Endometrial microvascular endothelial cells (primary cell): ENCODE measurements around the gene CNTN3. TPM values are rescaled to one million over a fixed set of nuclear protein-coding genes. Genes with fewer than 3 reads are reported as not detected.

Experiments used
- in situ Hi-C: cut with HindIII; loops from 2 replicates; pipeline ENCODE4 v1.10.0; 2017; ENCODE audit warnings: low sequenced_read_pairs, low pct_unique_long_range_greater_than_20kb; ENCODE audit errors: inconsistent ontology term
- total RNA-seq: library from RNA; depleted of rRNA; stranded (reverse); fragments of >200 nt; gene quantifications from one replicate; pipeline ENCODE4 v1.2.3, GENCODE V29; 2015; ENCODE audit errors: inconsistent ontology term

The CNTN3 gene
- total RNA-seq, 1 donor from 2014 or later = not detected

GRCh38 chr3:74613521-74614106 is 845 bp downstream of the CNTN3 start:
- in situ Hi-C loops = no loop called here

GRCh38 chr3:74613060-74613459 is 1.4 kb downstream of the CNTN3 start:
- in situ Hi-C loops = no loop called here

DNA sequence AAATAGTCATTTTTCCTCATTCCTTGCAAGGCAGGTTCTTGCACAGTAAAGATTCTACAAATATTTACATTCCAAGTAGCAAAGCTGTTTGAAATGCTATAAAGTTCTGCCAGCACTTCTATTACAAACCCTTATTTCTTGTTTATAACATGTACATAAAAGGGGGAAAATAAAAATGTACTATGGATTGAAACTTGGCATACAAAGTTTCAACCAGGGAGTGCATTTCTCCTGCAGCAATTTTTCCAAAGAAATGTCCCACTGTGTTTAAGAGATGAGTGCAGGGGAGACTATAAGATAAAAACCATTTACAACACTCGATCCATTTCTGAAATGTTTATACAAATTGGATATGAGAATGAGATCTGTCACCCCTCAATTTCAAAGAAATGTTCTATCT is 3.3 kb downstream of the CNTN3 start:
- in situ Hi-C loops = no loop called here

GRCh38 chr3:74607803-74608202 is 6.7 kb downstream of the CNTN3 start:
- in situ Hi-C loops = no loop called here

DNA sequence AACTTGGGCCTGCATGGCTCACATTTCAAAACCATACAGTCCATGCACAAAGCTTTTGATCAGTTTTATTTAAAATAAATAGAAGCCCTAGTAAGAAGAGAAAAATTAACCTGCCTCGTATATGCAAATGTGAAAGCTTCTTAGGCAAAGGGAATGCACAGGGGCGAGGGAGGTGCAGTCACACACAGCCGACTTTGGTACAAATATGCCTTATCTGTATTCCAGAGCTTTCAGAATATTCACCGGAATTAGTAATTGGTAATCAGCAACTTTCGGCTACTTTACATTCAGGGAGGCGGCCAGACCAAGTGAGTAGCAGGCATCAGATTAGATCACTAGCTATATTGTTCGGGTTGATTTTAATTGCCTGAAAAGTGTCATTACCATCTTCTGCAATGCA is 7.5 kb downstream of the CNTN3 start:
- in situ Hi-C loops = no loop called here

- in situ Hi-C loops = no loop called here
Measured at GRCh38 chr3:74605437-74605836, 9.0 kb downstream of the CNTN3 start.

DNA sequence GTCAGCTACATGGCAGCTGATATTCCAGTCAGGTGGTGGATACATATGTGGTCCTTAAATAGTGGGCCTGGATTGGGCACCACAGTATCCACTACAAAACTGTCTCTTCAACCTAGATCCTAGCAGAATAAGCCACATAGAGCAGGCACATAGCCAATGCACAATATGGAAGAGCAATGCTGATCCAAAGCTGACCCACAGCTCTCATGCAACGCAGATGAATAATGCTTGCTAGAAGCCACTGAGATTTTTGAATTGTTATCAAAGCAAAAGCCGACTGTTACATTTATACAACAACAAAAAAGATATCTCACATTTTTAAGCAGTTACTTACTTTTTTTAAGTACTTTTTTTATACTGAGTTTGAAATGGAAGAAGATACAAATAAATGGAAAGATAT is 11.2 kb downstream of the CNTN3 start:
- in situ Hi-C loops = no loop called here

DNA sequence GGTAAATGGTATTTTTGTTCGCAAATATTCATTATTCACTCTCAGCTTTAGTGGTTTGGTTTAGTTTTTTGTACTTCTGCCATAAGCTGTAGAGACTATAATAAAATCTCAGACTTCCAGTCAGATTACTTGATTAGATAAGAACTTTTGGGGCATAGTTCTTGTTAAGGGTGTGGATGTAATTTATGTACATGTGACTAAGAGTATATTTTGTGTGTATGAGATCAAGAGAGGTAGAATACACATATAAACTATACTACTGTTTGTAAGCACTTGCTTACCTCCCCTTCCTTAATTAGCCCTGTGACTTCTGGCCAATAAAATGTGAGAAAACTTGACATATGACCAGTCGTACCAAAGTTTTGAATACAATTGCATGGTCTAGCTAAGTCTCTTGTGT is 12.0 kb downstream of the CNTN3 start:
- in situ Hi-C loops = no loop called here

DNA sequence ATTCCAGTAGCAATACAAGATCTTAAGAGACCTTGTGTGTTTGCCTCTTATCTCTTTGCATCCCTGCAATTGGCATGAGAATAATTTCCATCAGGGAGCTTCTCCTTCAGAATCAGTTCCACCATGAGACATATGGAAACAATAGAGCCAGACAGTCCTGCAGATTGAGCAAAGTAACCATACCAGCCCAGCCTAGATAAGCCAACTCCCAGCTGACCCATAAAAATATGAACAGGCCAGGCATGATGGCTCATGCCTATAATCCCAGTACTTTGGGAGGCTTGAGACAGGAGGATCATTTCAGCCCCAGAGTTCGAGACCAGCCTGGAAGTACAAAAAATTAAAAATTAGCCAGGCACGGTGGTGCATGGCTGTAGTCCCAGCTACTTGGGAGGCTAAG is 12.7 kb downstream of the CNTN3 start:
- in situ Hi-C loops = no loop called here

- in situ Hi-C loops = no loop called here
Measured at GRCh38 chr3:74599564-74599963, 14.9 kb downstream of the CNTN3 start.

GRCh38 chr3:74593152-74593551 is 21.3 kb downstream of the CNTN3 start:
- in situ Hi-C loops = no loop called here

- in situ Hi-C loops = no loop called here
Measured at GRCh38 chr3:74592359-74592758, 22.1 kb downstream of the CNTN3 start.

- in situ Hi-C loops = no loop called here
Measured at GRCh38 chr3:74591946-74592345, 22.5 kb downstream of the CNTN3 start.

DNA sequence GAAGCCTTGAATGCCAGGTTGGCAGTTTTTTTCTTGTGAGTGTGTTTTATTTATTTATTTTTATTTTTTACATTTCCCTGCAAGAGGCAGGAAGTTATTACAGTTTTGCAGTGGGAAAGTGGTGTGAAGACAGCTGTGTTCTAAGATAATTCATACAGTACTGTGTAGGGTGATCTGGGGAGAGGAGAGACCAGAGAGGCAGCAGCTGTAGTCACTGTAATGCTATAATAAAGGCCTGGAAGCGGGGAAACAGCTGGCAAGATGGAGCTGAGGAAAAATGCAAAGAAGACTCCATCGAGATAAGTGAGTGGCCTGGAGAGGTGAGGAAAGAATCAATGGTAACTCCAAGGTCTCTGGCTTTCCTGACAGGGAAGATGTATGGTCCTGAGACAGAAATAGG is 23.1 kb downstream of the CNTN3 start:
- in situ Hi-C loops = no loop called here

- in situ Hi-C loops = no loop called here
Measured at GRCh38 chr3:74590620-74591262, 23.7 kb downstream of the CNTN3 start.

GRCh38 chr3:74584782-74585181 is 29.7 kb downstream of the CNTN3 start:
- in situ Hi-C loops = no loop called here

DNA sequence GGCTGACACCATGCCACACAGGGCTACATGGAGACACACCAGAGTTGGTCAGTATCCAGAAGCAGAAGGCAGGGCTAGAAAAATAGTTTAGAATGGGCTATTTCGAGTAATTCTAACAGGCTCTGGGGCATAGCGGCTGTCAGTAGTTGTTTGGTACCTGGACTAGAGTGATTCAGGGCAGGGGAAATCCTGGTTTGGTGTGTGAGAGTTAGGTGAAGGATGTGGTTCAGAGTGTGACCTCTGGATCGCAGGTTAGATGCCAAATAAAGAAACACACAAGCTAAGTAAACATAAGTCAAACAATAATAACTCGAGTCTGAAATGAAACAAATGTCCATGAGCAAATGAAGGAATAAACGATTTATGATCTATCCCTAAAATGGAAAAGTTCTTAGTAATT is 31.5 kb downstream of the CNTN3 start:
- in situ Hi-C loops = no loop called here

GRCh38 chr3:74575857-74576256 is 38.6 kb downstream of the CNTN3 start:
- in situ Hi-C loops = no loop called here

- in situ Hi-C loops = no loop called here
Measured at GRCh38 chr3:74571118-74571517, 43.3 kb downstream of the CNTN3 start.
